A673 (cell line): Measurements from ENCODE around the gene CHRNG.
"Not testable (repeated sequence)": the region's sequence is repeated elsewhere in the genome, so short reads cannot be mapped to it uniquely, and the experiment has no call there.

Experiments used
- EZH2 ChIP-seq: fragments of 200-600 bp; sonication (generic); IDR thresholded peaks from 2 replicates; pipeline ENCODE4 v1.6.1; 2017; ENCODE audit warnings: borderline replicate concordance, low read depth, mild to moderate bottlenecking, mixed read lengths, antibody characterized with exemption, low read length; ENCODE audit not compliant: poor library complexity, severe bottlenecking
- TF ChIP-seq, protein P1 (sequence below): fragments of 300-800, 200-600 bp; sonication (generic); conservative IDR thresholded peaks from 2 replicates; pipeline ENCODE4 v1.5.1; 2017; ENCODE audit warnings: low read depth, mild to moderate bottlenecking, antibody characterized with exemption, low read length, moderate library complexity, mixed read lengths

DNA sequence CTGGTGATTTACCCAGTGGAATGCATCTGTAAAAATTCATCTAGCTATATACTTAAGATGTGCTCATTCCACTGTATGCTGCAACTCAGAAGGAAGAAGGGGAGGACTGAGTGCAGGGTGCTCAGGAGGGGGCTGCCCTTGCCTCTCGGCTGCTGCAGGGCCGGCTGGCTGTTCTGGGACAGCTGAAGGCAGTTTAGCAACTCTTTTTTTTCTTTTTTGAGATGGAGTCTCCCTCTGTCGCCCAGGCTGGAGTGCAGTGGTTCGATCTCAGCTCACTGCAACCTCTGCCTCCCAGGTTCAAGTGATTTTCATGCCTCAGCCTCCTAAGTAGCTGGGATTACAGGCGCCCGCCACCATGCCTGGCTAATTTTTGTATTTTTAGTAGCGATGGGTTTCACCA, 6.7 kb upstream of the CHRNG start:
- TF ChIP-seq, protein P1, sequence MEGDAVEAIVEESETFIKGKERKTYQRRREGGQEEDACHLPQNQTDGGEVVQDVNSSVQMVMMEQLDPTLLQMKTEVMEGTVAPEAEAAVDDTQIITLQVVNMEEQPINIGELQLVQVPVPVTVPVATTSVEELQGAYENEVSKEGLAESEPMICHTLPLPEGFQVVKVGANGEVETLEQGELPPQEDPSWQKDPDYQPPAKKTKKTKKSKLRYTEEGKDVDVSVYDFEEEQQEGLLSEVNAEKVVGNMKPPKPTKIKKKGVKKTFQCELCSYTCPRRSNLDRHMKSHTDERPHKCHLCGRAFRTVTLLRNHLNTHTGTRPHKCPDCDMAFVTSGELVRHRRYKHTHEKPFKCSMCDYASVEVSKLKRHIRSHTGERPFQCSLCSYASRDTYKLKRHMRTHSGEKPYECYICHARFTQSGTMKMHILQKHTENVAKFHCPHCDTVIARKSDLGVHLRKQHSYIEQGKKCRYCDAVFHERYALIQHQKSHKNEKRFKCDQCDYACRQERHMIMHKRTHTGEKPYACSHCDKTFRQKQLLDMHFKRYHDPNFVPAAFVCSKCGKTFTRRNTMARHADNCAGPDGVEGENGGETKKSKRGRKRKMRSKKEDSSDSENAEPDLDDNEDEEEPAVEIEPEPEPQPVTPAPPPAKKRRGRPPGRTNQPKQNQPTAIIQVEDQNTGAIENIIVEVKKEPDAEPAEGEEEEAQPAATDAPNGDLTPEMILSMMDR = not testable (repeated sequence)
- TF ChIP-seq EZH2 = not testable (repeated sequence)
